ENCODE data around the gene GPC5. TPM values are rescaled to one million over a fixed set of nuclear protein-coding genes. Genes with fewer than 3 reads are reported as not detected.

Gene GPC5
- total and polyA plus RNA-seq, 3 donors from 2014 or later = 11.5 to 81.8 (median 52.1) TPM

GRCh38 chr13:92221916-92222315 is 823.5 kb downstream of the GPC5 start:
- H3K4me3 ChIP-seq = no peak overlapping the region
- no peak for DNase-seq
- WGBS, 2 donors = 74 to 75% methylated on average over 4 of the region's 4 CpGs
- TF ChIP-seq CTCF (IDR thresholded peaks at IDR 0.05) (no peak), POLR2A (IDR thresholded peaks at IDR 0.05) (no peak)
- H3K9me3 ChIP-seq = no peaks in the 10 kb centered on the region
- H3K4me1 ChIP-seq = no peaks in the 10 kb centered on the region
- intact Hi-C loops (cut with DNase I; ENCODE audit: low total_unique reads) = no loop called here
- no peaks in the 10 kb centered on the region for H3K27me3 ChIP-seq
- no peaks in the 10 kb centered on the region for H3K36me3 ChIP-seq (ENCODE audit: low read depth, missing control alignments)
- no peak overlapping the region for H3K27ac ChIP-seq

- TF ChIP-seq CTCF (IDR thresholded peaks at IDR 0.05) = no peak
- TF ChIP-seq POLR2A (IDR thresholded peaks at IDR 0.05) = no peak
- H3K27ac ChIP-seq = peak overlapping the region in 1 of 2 donors; percentile 44
- 40 to 49% methylated on average over 5 of the region's 5 CpGs for WGBS, 2 donors
Observed at GRCh38 chr13:92224052-92224821, 825.8 kb downstream of the GPC5 start.

GRCh38 chr13:92224825-92225224 is 826.4 kb downstream of the GPC5 start:
- H3K27me3 ChIP-seq = no peaks in the 10 kb centered on the region
- no peaks in the 10 kb centered on the region for H3K9me3 ChIP-seq
- TF ChIP-seq POLR2A (IDR thresholded peaks at IDR 0.05) = no peak
- TF ChIP-seq CTCF (IDR thresholded peaks at IDR 0.05) = no peak
- no peak overlapping the region for H3K4me3 ChIP-seq
- intact Hi-C loops (cut with DNase I; ENCODE audit: low total_unique reads) = no loop called here
- H3K4me1 ChIP-seq = no peaks in the 10 kb centered on the region
- H3K36me3 ChIP-seq (ENCODE audit: low read depth, missing control alignments) = no peaks in the 10 kb centered on the region
- DNase-seq = no peak
- H3K27ac ChIP-seq = no peak overlapping the region

More at GRCh38 chr13:92224052-92224821, 825.8 kb downstream of the GPC5 start:
- Histone ChIP-seq H3K9me3 (no peaks in the 10 kb centered on the region), H3K4me3 (no peak overlapping the region), H3K36me3 (ENCODE audit: low read depth, missing control alignments) (no peaks in the 10 kb centered on the region), H3K4me1 (no peaks in the 10 kb centered on the region), H3K27me3 (no peaks in the 10 kb centered on the region)
- intact Hi-C loops (cut with DNase I; ENCODE audit: low total_unique reads) = no loop called here
- DNase-seq = no peak

- intact Hi-C loops (cut with DNase I; ENCODE audit: low total_unique reads) = no loop called here
- TF ChIP-seq POLR2A (IDR thresholded peaks at IDR 0.05) (no peak), CTCF (IDR thresholded peaks at IDR 0.05) (no peak)
- no peaks in the 10 kb centered on the region for H3K36me3 ChIP-seq (ENCODE audit: low read depth, missing control alignments)
- DNase-seq = no peak
- H3K4me3 ChIP-seq = no peak overlapping the region
- WGBS, 2 donors = 76 to 82% methylated on average over 2 of the region's 2 CpGs
- no peak overlapping the region for H3K27ac ChIP-seq
- no peaks in the 10 kb centered on the region for H3K27me3 ChIP-seq
- H3K4me1 ChIP-seq = no peaks in the 10 kb centered on the region
- H3K9me3 ChIP-seq = no peaks in the 10 kb centered on the region
Observed at GRCh38 chr13:92225861-92226260, 827.4 kb downstream of the GPC5 start.

GRCh38 chr13:92232871-92233270 is 834.5 kb downstream of the GPC5 start:
- no peaks in the 10 kb centered on the region for H3K27me3 ChIP-seq
- WGBS, 2 donors = 51 to 73% methylated on average over 5 of the region's 5 CpGs
- intact Hi-C loops (cut with DNase I; ENCODE audit: low total_unique reads) = no loop called here
- H3K27ac ChIP-seq = no peak overlapping the region
- no peak overlapping the region for H3K4me3 ChIP-seq
- DNase-seq = no peak
- no peaks in the 10 kb centered on the region for H3K36me3 ChIP-seq (ENCODE audit: low read depth, missing control alignments)
- H3K9me3 ChIP-seq = no peaks in the 10 kb centered on the region
- TF ChIP-seq POLR2A (IDR thresholded peaks at IDR 0.05) (no peak), CTCF (IDR thresholded peaks at IDR 0.05) (no peak)
- H3K4me1 ChIP-seq = no peaks in the 10 kb centered on the region

Measured in testis (tissue), 3 donors.